DMS 273 (cell line): ENCODE measurements around the gene MAPK1IP1L.
A peak's percentile ranks its signal among the peaks of the same experiment; 100 is the strongest.
"Not testable (repeated sequence)": the region's sequence is repeated elsewhere in the genome, so short reads cannot be mapped to it uniquely, and the experiment has no call there.

Experiments
- DNase-seq: peaks from one replicate; lab custom pipeline; 2025; ENCODE audit not compliant: unreplicated experiment; lab: John Stamatoyannopoulos, UW

MAPK1IP1L gene

GRCh38 chr14:55053500-55053899 lies 2.1 kb downstream of the MAPK1IP1L start:
- DNase-seq: no peak

- no peak for DNase-seq
Observed at GRCh38 chr14:55054098-55054497, 2.7 kb downstream of the MAPK1IP1L start.

- DNase-seq: no peak
Observed at GRCh38 chr14:55057919-55058318, 6.5 kb downstream of the MAPK1IP1L start.

GRCh38 chr14:55059333-55059732 lies 7.9 kb downstream of the MAPK1IP1L start:
- DNase-seq: peak; percentile 16

GRCh38 chr14:55062517-55063351 lies 11.3 kb downstream of the MAPK1IP1L start:
- peak; percentile 97 for DNase-seq

GRCh38 chr14:55064896-55065295 lies 13.4 kb downstream of the MAPK1IP1L start:
- not testable (repeated sequence) for DNase-seq

GRCh38 chr14:55065411-55065810 lies 14.0 kb downstream of the MAPK1IP1L start:
- DNase-seq: no peak

- no peak for DNase-seq
Observed at GRCh38 chr14:55066223-55066622, 14.8 kb downstream of the MAPK1IP1L start.

- DNase-seq: no peak
Observed at GRCh38 chr14:55070981-55071411, 19.5 kb downstream of the MAPK1IP1L start.

GRCh38 chr14:55071870-55072640 lies 20.6 kb downstream of the MAPK1IP1L start:
- peak; percentile 27 for DNase-seq

- DNase-seq: peak; percentile 32
Observed at GRCh38 chr14:55073856-55074255, 22.4 kb downstream of the MAPK1IP1L start.

- DNase-seq: peak; percentile 67
Observed at GRCh38 chr14:55074662-55075061, 23.2 kb downstream of the MAPK1IP1L start.

GRCh38 chr14:55075628-55076175 lies 24.3 kb downstream of the MAPK1IP1L start:
- DNase-seq: no peak

- no peak for DNase-seq
Observed at GRCh38 chr14:55077170-55078151, 26.0 kb downstream of the MAPK1IP1L start.

- not testable (repeated sequence) for DNase-seq
Observed at GRCh38 chr14:55079961-55080360, 28.5 kb downstream of the MAPK1IP1L start.

GRCh38 chr14:55084401-55085059 lies 33.1 kb downstream of the MAPK1IP1L start:
- no peak for DNase-seq

GRCh38 chr14:55085060-55085660 lies 33.7 kb downstream of the MAPK1IP1L start:
- DNase-seq: no peak

- DNase-seq: no peak
Observed at GRCh38 chr14:55086938-55087337, 35.5 kb downstream of the MAPK1IP1L start.

- no peak for DNase-seq
Observed at GRCh38 chr14:55088356-55088755, 36.9 kb downstream of the MAPK1IP1L start.

- DNase-seq: peak; percentile 28
Observed at GRCh38 chr14:55092341-55092740, 40.9 kb downstream of the MAPK1IP1L start.
